GM12875 (cell line): ENCODE results near the gene CLSTN2.

Experiments
- H3K4me3 ChIP-seq: one replicate; pipeline ENCODE4 v1.5.1; 2011; ENCODE audit warnings: low read depth, low read length, control low read depth
- TF ChIP-seq, protein P1 (sequence below): IDR thresholded peaks from 2 replicates; pipeline ENCODE4 v1.5.1; 2011; ENCODE audit warnings: low read depth, mild to moderate bottlenecking, control low read depth, inconsistent platforms, low read length, moderate library complexity, borderline replicate concordance; ENCODE audit not compliant: insufficient read depth

Gene CLSTN2

DNA sequence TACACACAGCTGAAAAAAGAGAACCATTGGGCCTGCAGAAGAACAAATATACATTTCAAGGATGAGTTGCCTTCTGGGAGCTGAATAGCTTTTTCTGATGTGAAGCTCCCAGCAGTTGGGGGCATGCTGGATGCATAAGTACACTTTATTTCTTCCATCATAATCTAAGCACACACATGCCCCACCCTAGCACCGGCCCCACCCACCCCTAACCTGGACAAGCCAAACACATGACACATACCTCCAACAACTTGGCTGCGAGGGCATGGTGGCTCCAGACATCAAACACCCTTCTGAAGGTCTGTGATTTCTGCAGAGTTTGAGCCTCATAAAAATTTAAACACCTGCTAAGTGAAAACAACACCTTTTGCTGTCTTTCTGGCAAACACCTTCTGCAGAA lies 435.7 kb downstream of the CLSTN2 start:
- no peak overlapping the region for H3K4me3 ChIP-seq
- TF ChIP-seq, protein P1, sequence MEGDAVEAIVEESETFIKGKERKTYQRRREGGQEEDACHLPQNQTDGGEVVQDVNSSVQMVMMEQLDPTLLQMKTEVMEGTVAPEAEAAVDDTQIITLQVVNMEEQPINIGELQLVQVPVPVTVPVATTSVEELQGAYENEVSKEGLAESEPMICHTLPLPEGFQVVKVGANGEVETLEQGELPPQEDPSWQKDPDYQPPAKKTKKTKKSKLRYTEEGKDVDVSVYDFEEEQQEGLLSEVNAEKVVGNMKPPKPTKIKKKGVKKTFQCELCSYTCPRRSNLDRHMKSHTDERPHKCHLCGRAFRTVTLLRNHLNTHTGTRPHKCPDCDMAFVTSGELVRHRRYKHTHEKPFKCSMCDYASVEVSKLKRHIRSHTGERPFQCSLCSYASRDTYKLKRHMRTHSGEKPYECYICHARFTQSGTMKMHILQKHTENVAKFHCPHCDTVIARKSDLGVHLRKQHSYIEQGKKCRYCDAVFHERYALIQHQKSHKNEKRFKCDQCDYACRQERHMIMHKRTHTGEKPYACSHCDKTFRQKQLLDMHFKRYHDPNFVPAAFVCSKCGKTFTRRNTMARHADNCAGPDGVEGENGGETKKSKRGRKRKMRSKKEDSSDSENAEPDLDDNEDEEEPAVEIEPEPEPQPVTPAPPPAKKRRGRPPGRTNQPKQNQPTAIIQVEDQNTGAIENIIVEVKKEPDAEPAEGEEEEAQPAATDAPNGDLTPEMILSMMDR: no peak

DNA sequence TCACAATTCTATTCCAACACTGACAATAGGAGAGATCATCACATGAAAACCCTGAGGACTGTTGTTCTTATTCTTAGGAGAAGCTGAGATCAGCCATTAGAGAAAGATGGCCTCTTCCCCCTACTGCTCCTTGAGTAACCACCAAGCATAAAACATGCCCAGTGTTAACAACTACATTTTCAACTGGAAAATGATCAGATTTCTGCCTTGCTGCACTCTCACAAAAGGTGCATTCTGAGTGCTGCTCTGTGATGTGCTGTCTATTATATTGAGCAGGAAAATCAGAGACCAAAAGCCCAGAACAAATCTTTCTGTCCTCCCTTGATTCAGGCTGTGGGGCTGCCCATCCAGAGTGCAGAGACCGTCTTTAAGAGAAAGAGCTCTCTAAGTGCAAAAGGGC lies 438.2 kb downstream of the CLSTN2 start:
- TF ChIP-seq, protein P1: no peak

DNA sequence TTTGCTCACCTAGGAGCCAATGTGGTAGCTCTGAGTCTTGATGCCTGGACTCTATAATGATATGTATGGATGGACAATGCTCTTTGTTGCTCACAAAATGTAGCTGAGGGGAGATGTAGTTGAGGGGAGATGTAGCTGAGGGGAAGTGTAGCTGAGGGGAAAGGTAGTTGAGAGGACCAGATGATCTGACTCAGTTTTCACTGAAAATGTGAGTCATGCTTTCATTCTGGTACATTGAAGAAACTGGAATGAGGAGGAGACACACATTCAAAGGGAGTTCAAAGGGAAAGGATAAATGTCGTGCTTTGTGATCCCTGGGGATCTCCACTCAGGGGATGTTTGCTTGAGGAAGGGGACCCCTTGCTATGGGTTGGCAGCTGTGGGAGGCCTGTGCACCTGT lies 440.0 kb downstream of the CLSTN2 start:
- TF ChIP-seq, protein P1: no peak
- no peak overlapping the region for H3K4me3 ChIP-seq

More for the DNA sequence above, 438.2 kb downstream of the CLSTN2 start:
- H3K4me3 ChIP-seq: no peak overlapping the region

DNA sequence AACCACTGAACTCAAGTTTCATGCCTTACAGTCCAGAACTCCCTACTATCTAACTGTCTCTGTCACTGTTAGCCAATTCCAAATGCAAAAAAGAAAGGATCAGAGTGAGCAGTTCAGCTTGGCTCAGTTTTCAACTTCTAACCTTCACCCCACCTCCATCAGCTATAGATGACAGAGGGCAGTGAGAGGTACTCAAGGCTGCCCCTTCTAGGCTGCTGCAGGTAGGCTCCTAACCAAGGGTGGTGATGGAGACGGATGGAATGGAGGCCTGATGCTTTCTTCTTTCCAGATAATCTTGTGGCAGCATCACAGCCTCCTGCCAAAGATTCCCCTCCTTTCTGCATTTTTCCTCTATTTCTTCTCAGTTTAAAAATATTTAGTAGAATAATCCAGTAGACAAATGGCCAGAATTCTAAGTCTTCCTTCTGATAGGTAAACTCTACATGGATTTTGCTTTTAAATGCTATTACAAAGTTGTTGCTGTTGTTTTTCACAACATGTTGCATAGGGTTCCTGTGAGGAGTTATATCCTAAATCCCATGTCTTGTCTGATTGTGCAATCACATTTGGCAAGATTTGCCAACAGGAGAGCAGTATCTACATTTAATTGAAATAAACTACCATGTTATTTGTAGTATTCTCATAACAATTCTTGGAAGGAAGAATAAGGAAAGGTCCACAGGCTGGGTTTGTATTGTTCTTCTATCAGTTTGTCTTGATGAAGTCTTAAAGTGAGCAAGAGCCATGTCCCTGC lies 441.3 kb downstream of the CLSTN2 start:
- TF ChIP-seq, protein P1: no peak
- no peak overlapping the region for H3K4me3 ChIP-seq

DNA sequence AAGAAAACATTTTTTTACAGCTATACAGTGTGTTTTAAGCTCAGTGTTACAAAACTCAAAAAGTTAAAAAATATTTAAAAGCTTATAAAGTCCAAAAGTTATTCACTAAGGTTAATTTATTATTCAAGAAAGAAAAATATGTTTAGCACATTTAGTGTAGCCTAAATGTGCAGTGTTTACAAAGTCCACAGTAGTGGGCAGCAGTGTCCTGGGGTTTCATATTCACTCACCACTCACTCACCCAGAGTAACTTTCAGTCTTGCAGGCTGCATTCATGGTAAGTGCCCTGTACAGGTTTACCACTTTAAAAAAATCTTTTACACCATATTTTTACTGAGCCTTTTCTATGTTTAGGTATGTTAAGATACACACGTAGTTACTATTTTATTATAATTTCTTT lies 442.7 kb downstream of the CLSTN2 start:
- TF ChIP-seq, protein P1: no peak

DNA sequence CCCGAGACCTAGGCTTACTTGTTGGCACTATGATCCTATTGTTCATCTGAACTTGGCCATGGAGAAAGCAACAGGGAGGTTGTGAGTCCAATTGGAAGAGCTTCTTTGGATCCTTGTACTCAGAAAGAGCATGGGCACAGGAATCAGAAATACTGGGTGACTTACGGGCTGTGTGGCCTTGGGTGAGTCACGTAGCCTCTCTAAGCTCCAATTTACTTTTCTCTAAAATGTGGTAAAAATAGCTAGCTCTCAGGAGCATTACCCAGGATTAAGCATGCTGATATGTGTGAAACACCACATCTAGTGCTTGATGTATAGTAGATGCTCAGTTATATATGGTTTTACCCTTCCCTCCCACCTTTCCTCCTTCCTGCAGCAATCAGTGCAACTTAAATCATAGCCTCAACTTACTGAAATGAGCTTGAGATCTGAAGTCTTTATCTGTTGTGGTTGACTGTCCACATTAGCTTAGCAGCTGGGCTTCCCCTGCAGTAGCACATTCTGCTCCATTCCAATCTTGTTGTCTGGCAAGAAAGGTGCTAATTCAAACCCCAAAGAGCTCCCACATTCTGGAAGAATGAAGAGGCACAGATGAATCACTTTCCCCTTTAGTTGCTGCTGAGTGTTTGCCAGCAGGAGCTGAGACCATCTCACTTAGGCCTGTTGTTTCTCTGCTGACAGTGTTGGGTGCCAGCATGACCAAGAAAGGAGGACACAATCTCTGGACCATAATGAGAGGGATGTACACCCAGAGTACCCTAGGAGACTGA lies 443.8 kb downstream of the CLSTN2 start:
- no peak overlapping the region for H3K4me3 ChIP-seq
- TF ChIP-seq, protein P1: no peak

More for the DNA sequence above, 442.7 kb downstream of the CLSTN2 start:
- H3K4me3 ChIP-seq: no peak overlapping the region
